ENCODE data around the gene MRTO4. TPM values are rescaled to one million over a fixed set of nuclear protein-coding genes. Genes with fewer than 3 reads are reported as not detected.

Gene MRTO4
- total and polyA plus RNA-seq, 2 of the 13 experiments (the other 11 are each of a cell fraction or from before 2014, with no cell fraction given): 28.1 to 59.2 TPM

DNA sequence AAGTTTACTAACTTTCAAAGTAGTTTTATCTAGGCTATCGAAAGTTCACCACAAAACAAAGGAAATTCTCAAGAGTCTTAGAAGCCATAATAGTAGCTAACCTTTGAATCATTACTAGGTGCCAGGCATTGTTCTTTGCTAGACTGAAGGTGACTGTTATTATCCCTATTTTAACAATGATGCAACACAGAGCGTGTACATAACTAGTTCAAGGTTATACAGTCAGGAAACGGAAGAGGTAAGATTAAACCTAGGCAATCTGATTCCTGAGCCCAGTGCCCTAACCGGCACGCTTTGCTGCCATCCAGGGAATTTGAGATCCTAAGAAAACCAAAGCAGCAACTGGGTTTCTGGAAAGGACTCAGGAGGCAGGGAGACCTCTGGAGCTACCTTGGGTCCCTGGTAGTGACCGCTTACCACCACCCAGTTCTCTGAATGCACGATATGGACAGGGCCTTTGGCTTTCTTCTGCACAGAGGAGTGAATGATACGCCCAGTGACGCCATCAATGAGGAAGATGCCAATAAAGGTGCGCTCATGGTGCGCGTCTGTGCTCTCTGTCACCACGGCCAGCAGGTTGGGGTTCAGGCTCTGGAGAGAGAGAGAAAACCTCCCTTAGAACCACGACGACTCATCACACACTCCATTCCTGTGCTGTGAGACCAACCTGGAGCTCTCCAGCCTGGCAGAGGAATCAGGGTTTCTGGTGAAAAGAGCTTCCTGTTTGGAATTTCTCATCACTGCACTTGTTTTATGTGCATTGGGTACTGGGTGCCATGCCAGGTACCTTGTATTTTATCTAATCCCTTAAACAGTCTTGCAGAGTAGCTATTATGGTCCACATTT lies 28.4 kb upstream of the MRTO4 start (continued):
- TF ChIP-seq AGO1 (IDR thresholded peaks at IDR 0.05; ENCODE audit: low read depth, low read length, poor library complexity, severe bottlenecking) (no peak), ZNF296 (CRISPR knock-in tag; conservative IDR thresholded peaks at IDR 0.05) (no peak), ARNT (IDR thresholded peaks at IDR 0.05) (no peak), HOMEZ (CRISPR knock-in tag; IDR thresholded peaks at IDR 0.05; ENCODE audit: low read depth) (peak; percentile 66; the same call in 1 of the 2 replicates), ZFP90 (CRISPR knock-in tag; IDR thresholded peaks at IDR 0.05; ENCODE audit: borderline replicate concordance) (no peak), NFIC (IDR thresholded peaks at IDR 0.05; ENCODE audit: low read length) (no peak), ZKSCAN8 (CRISPR knock-in tag; IDR thresholded peaks at IDR 0.05; ENCODE audit: borderline replicate concordance) (no peak), HDAC1 (CRISPR knock-in tag; IDR thresholded peaks at IDR 0.05) (no peak), ZC3H4 (CRISPR knock-in tag; IDR thresholded peaks at IDR 0.05; ENCODE audit: borderline replicate concordance) (no peak), ZNF773 (CRISPR knock-in tag; IDR thresholded peaks at IDR 0.05; ENCODE audit: borderline replicate concordance) (no peak), ZBTB43 (CRISPR knock-in tag; conservative IDR thresholded peaks at IDR 0.05) (no peak), ZBTB8A (CRISPR knock-in tag; IDR thresholded peaks at IDR 0.05; ENCODE audit: borderline replicate concordance, low read depth) (no peak), RXRB (CRISPR knock-in tag; IDR thresholded peaks at IDR 0.05; ENCODE audit: borderline replicate concordance) (peak; percentile 83), HNF4A (CRISPR knock-in tag; IDR thresholded peaks at IDR 0.05) (peak; percentile 85), ELK4 (CRISPR knock-in tag; IDR thresholded peaks at IDR 0.05; ENCODE audit: borderline replicate concordance) (no peak)
- TF ChIP-seq, protein P1, sequence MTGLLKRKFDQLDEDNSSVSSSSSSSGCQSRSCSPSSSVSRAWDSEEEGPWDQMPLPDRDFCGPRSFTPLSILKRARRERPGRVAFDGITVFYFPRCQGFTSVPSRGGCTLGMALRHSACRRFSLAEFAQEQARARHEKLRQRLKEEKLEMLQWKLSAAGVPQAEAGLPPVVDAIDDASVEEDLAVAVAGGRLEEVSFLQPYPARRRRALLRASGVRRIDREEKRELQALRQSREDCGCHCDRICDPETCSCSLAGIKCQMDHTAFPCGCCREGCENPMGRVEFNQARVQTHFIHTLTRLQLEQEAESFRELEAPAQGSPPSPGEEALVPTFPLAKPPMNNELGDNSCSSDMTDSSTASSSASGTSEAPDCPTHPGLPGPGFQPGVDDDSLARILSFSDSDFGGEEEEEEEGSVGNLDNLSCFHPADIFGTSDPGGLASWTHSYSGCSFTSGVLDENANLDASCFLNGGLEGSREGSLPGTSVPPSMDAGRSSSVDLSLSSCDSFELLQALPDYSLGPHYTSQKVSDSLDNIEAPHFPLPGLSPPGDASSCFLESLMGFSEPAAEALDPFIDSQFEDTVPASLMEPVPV (CRISPR knock-in tag; IDR thresholded peaks at IDR 0.05): no peak
- TF ChIP-seq, protein P2, sequence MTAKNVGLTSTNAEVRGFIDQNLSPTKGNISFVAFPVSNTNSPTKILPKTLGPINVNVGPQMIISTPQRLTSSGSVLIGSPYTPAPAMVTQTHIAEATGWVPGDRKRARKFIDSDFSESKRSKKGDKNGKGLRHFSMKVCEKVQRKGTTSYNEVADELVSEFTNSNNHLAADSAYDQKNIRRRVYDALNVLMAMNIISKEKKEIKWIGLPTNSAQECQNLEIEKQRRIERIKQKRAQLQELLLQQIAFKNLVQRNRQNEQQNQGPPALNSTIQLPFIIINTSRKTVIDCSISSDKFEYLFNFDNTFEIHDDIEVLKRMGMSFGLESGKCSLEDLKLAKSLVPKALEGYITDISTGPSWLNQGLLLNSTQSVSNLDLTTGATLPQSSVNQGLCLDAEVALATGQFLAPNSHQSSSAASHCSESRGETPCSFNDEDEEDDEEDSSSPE (CRISPR knock-in tag; IDR thresholded peaks at IDR 0.05): no peak
- TF ChIP-seq, protein P3, sequence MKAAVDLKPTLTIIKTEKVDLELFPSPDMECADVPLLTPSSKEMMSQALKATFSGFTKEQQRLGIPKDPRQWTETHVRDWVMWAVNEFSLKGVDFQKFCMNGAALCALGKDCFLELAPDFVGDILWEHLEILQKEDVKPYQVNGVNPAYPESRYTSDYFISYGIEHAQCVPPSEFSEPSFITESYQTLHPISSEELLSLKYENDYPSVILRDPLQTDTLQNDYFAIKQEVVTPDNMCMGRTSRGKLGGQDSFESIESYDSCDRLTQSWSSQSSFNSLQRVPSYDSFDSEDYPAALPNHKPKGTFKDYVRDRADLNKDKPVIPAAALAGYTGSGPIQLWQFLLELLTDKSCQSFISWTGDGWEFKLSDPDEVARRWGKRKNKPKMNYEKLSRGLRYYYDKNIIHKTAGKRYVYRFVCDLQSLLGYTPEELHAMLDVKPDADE (CRISPR knock-in tag; IDR thresholded peaks at IDR 0.05): no peak
